Astrocyte of the spinal cord (primary cell): ENCODE data around the gene CAPZA1.
"Not testable (repeated sequence)": the region's sequence is repeated elsewhere in the genome, so short reads cannot be mapped to it uniquely, and the experiment has no call there.

Experiments used
- DNase-seq: peaks from one replicate; pipeline ENCODE4 v3.0.0; 2011; ENCODE audit warnings: low read depth, low spot score
- H3K4me3 ChIP-seq: 2 replicates; pipeline ENCODE4 v1.5.1; 2011; ENCODE audit warnings: low read depth, mild to moderate bottlenecking, low read length, moderate library complexity
- in situ Hi-C: cut with HindIII; loops from 2 replicates; pipeline ENCODE4 v1.10.0; 2017; ENCODE audit warnings: low sequenced_read_pairs
- TF ChIP-seq, protein P1 (sequence below): IDR thresholded peaks from 2 replicates; pipeline ENCODE4 v1.5.1; 2012; ENCODE audit warnings: low read depth, mild to moderate bottlenecking, low read length, inconsistent platforms

Gene CAPZA1

DNA sequence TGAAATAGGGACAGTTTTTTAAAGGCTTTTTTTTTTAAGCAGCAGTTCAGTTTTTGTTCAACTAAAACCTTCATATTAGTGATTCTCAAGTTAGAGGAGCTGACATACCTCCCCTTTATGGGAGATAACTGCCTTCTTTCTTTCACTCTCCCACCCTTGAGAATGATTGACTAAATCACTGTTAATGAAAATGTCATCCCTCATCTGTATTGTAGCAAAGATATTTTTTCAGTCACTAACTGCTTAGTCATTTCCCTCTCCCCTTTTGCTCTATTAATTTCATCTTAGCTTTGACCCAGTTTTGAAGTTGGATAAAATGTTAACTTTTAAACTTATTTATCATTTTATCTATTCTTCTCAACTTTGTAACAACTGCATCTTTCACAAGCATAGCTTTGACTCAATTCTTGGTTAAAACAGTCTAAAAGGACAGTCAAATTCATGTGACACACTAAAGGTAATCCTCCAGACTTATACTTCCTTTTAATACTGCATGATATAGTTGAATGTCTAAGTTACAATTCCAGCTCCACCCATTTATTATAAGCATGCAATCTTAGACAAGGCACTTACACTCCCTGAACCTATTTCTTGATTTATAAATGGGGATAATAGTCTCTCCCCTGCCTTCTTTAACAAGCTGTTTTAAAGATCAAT lies 17.1 kb downstream of the CAPZA1 start:
- TF ChIP-seq, protein P1, sequence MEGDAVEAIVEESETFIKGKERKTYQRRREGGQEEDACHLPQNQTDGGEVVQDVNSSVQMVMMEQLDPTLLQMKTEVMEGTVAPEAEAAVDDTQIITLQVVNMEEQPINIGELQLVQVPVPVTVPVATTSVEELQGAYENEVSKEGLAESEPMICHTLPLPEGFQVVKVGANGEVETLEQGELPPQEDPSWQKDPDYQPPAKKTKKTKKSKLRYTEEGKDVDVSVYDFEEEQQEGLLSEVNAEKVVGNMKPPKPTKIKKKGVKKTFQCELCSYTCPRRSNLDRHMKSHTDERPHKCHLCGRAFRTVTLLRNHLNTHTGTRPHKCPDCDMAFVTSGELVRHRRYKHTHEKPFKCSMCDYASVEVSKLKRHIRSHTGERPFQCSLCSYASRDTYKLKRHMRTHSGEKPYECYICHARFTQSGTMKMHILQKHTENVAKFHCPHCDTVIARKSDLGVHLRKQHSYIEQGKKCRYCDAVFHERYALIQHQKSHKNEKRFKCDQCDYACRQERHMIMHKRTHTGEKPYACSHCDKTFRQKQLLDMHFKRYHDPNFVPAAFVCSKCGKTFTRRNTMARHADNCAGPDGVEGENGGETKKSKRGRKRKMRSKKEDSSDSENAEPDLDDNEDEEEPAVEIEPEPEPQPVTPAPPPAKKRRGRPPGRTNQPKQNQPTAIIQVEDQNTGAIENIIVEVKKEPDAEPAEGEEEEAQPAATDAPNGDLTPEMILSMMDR: no peak
- no peak overlapping the region for H3K4me3 ChIP-seq
- in situ Hi-C loops: no loop called here
- no peak for DNase-seq

DNA sequence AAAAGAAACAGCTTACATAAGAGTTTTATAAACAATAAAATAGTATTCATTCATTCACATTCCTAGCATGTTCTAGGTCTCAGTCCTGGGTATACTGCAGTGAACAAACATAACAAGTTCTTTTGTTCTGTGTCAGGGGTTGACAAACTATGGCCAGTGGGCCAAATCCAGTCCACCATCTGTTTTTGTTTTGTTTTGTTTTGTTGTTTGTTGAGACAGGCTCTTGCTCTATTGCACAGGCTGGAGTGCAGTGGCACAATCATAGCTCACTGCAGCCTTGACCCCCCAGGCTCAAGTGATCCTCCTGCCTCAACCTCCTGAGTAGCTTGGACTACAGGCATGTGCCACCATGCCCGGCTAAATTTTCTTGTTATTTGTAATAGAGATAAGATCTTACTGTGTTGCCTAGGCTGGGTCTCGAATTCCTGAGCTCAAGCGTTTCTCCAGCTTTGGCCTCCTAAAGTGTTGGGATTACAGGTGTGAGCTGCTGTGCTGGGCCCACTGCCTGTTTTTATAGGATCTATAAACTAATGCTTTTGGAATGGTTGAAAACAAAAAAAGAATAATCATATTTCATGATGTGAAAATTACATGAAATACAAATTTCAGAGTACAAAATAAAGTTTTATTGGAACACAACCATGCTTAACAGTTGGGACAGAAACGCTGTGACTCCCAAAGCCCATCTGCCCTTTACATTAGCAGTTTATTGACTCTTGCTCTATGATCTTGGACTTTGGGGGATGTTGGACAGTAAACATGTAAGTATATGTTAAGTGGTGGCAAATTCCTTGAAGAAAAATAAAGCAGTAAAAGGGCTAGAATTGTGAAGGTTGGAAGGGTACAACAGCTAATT lies 17.9 kb downstream of the CAPZA1 start:
- in situ Hi-C loops: no loop called here
- DNase-seq: no peak
- no peak overlapping the region for H3K4me3 ChIP-seq
- TF ChIP-seq, protein P1: no peak

- TF ChIP-seq, protein P1: no peak
- H3K4me3 ChIP-seq: no peak overlapping the region
- in situ Hi-C loops: no loop called here
- no peak for DNase-seq
These were observed 18.4 kb downstream of the CAPZA1 start for GRCh38 chr1:112638110-112638428.

DNA sequence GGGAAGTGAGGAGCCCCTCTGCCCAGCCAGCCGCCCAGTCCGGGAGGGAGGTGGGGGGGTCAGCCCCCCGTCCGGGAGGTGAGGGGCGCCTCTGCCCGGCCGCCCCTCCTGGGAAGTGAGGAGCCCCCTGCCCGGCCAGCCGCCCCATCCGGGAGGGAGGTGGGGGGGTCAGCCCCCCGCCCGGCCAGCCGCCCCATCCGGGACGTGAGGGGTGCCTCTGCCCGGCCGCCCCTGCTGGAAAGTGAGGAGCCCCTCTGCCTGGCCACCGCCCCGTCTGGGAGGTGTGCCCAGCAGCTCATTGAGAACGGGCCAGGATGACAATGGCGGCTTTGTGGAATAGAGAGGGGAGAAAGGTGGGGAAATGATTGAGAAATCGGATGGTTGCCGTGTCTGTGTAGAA lies 20.8 kb downstream of the CAPZA1 start:
- H3K4me3 ChIP-seq, in situ Hi-C loops, DNase-seq: not testable (repeated sequence)

GRCh38 chr1:112643080-112643479 lies 23.4 kb downstream of the CAPZA1 start:
- in situ Hi-C loops: no loop called here
- DNase-seq: no peak
- TF ChIP-seq, protein P1: no peak

GRCh38 chr1:112646225-112646624 lies 26.6 kb downstream of the CAPZA1 start:
- no peak for DNase-seq
- no peak overlapping the region for H3K4me3 ChIP-seq
- TF ChIP-seq, protein P1: no peak
- in situ Hi-C loops: no loop called here

More at GRCh38 chr1:112643080-112643479, 23.4 kb downstream of the CAPZA1 start:
- no peak overlapping the region for H3K4me3 ChIP-seq

GRCh38 chr1:112651205-112651604 lies 31.6 kb downstream of the CAPZA1 start:
- DNase-seq: no peak
- in situ Hi-C loops: no loop called here
- H3K4me3 ChIP-seq: no peak overlapping the region
- TF ChIP-seq, protein P1: no peak
